Femur (tissue), 1 donor: ENCODE measurements around the gene PTPRQ.
"Not testable (repeated sequence)": the region's sequence is repeated elsewhere in the genome, so short reads cannot be mapped to it uniquely, and the experiment has no call there.

Source experiments
- DNase-seq: peaks from one replicate; pipeline ENCODE4 v3.0.0-alpha.2; 2017

PTPRQ gene

GRCh38 chr12:80643961-80644360 is 199.9 kb downstream of the PTPRQ start:
- no peak for DNase-seq

GRCh38 chr12:80648881-80649280 is 204.8 kb downstream of the PTPRQ start:
- no peak for DNase-seq

- no peak for DNase-seq
Observed at GRCh38 chr12:80655751-80656150, 211.7 kb downstream of the PTPRQ start.

- DNase-seq = no peak
Observed at GRCh38 chr12:80659512-80660063, 215.6 kb downstream of the PTPRQ start.

DNA sequence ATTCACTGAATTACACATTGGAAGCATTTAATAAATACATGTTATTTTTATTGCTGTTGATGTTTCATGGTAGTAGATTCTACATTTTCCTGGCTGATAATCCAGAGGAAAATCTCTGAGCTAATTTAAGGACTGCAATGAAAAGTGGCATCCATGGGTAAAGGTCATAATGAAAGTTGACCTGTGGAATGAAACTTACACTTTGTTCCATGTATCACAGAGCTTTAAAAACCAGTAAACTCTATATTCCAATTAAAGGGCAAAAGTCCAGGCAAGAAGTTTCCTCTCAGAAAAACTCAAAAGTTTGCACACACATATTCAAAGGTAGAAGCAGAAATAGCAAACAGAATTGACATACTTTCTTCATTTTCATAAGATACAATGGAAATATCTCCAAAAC is 218.6 kb downstream of the PTPRQ start:
- DNase-seq = no peak

- no peak for DNase-seq
Observed at GRCh38 chr12:80670214-80670613, 226.2 kb downstream of the PTPRQ start.

- DNase-seq = not testable (repeated sequence)
Observed at GRCh38 chr12:80676042-80676636, 232.1 kb downstream of the PTPRQ start.

DNA sequence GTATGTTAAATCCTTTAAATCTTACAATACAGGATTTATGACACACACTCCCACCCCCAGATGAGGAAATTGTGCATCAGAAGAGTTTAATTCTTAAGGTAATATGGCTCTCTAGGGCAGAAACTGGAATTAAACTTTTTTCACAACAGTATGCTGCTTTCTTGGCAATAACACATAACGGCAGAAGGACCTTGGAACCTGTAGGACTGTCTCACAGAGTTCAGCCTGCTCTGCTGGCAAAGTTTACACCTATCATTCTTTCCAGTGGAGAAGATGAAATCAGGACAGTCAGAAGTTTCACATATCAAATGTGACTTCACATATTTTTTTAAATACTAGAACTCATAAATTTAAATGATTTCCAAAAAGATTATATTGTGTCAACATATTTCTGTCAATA is 232.8 kb downstream of the PTPRQ start:
- DNase-seq = no peak

DNA sequence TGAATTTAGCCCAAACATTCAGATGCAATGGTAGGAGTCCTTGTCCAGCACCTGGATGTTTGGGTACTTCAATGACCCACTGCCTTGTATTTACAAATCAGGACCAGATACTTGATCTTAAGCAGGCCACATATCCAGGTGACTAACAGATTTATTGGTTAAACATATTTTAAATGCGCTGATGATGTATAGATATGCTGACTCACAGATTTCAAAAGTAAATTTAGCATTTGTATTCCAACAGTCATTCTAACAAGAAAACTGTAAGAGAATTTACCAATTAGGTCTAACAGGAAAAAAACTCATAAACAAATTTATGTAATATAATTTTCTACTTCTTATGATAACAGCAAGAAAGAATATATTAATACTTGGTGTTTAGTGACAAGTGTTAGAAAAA is 234.0 kb downstream of the PTPRQ start:
- DNase-seq = no peak

GRCh38 chr12:80679346-80680131 is 235.5 kb downstream of the PTPRQ start:
- DNase-seq = no peak

- no peak for DNase-seq
Observed at GRCh38 chr12:80681287-80681686, 237.3 kb downstream of the PTPRQ start.

DNA sequence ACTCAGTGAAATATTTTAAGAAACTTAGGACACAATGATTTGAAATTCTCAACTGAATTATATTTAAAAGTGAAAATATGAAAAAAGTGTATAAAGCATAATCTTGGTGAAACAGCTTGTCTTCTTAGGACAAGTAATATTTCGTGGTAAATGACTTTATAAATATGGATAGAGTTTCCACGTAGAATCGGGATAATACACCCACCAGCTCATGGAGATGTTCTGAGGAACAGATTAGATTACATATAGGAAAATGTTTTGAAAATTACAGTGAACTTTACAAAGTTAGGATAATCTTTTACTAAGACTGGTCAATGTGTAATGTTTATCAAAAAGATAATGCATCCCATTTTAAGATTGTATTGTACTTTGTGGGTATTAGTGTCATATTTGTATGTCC is 237.8 kb downstream of the PTPRQ start:
- DNase-seq = no peak

DNA sequence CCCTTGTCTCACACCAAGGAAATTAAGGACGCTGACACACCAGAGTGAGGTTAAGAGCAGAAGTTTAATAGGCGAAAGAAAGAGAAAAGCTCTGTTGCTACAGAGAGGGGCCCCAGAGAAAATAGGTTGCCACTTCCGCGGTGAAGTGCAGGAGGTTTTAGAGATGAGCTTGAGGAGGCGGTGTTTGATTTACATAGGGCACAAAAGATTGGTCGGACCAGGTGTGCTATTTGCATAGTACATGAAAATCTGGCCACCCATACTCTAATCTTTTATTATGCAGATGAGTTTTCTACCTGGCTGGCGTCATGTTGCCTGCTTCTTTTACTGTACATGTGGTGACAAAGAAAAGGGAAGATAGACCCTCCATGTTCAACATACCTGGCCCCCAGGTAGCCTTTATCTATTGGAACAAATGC is 240.1 kb downstream of the PTPRQ start:
- DNase-seq = no peak

DNA sequence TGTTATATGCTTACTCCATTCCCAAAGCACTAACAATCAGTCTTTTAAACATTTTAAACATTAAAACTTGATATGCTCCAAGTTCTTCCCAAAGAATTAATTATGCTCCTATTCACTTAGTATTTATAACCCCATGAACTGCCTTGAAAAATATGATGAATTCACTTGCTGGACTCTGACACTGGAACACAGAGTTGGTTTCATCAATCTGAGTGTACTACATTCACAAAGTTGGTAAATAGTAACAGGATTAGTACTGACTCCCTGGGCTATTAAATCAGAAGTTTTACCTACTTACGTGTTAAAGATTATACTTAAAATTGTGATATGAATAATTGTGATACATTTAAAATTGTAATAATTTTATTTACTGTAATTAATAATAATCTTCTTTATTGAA is 246.1 kb downstream of the PTPRQ start:
- no peak for DNase-seq

- DNase-seq = no peak
Observed at GRCh38 chr12:80690513-80690912, 246.5 kb downstream of the PTPRQ start.

DNA sequence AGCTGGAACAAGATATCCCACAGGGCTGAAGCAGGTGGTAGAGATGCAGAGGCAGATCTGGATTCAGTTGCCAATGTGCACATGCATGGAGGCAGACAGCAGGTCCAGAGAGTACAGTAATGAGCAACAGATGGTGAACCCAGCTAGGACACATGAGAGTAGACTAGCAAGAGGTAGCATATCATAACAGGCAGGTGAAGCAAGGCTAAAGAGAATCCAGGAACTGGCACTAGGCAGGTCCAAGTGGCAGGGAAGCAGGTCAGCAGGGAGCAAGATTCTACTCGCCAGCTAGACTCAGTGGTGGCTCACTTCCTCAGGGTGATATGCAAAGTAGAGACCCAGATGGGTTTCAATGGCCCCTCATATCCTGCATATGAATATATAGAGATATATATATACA is 248.1 kb downstream of the PTPRQ start:
- DNase-seq = no peak

- no peak for DNase-seq
Observed at GRCh38 chr12:80697270-80697887, 253.3 kb downstream of the PTPRQ start.

DNA sequence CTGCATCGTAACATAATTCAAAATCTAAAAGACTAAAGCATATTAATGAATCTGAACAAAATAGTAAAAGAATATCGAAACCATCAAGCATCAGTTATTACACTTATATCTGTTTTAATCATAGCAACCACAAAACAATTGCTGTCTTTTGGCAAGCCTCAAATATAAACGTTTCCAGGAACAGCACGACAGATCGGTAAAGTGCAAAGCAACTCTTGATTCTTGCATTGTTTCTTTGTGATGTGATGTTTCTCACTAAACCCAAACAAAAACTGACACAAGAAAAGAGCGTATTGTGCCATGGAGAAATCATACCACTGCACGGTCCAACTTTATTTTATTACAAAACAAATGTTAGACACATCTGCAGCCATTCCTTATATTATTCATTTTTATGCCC is 254.2 kb downstream of the PTPRQ start:
- DNase-seq = no peak

GRCh38 chr12:80698847-80699542 is 255.0 kb downstream of the PTPRQ start:
- DNase-seq = no peak

GRCh38 chr12:80700327-80700726 is 256.3 kb downstream of the PTPRQ start:
- DNase-seq = no peak

GRCh38 chr12:80701388-80701787 is 257.4 kb downstream of the PTPRQ start:
- DNase-seq = no peak

GRCh38 chr12:80702889-80703805 is 259.1 kb downstream of the PTPRQ start:
- peak; percentile 19 for DNase-seq
